Measurements from ENCODE around the gene ZNF786.
"Not testable (repeated sequence)": the region's sequence is repeated elsewhere in the genome, so short reads cannot be mapped to it uniquely, and the experiment has no call there.

Gene ZNF786

GRCh38 chr7:149090397-149091195, at the start of gene ZNF786:
Gene ZNF786 (minus strand): TSS chr7:149090718. CDS start chr7:149090640, 78 bp downstream.
- DNase-seq (ENCODE audit: low read depth), result peak; percentile 87

DNA sequence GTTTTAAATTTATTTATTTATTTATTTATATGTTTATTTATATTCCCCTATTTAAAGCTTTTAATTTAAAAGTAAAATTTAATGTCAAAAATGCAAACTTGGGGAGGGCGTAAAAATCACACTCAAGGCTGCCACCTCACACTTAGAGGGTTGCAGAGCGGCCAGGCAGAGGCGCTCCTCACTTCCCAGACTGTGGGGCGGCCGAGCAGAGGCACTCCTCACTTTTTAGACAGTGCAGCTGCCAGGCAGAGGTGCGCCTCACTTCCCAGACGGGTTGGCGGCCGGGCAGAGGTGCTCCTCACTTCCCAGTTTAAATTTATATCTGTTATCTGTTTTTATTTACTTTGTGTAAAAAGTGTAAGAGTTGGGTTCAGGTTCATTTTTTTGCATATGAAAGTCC, 45.6 kb upstream of the ZNF786 start:
- DNase-seq (ENCODE audit: low read depth), result no peak

- DNase-seq (ENCODE audit: low read depth), result no peak
These were observed 42.7 kb upstream of the ZNF786 start for GRCh38 chr7:149133028-149133710.

DNA sequence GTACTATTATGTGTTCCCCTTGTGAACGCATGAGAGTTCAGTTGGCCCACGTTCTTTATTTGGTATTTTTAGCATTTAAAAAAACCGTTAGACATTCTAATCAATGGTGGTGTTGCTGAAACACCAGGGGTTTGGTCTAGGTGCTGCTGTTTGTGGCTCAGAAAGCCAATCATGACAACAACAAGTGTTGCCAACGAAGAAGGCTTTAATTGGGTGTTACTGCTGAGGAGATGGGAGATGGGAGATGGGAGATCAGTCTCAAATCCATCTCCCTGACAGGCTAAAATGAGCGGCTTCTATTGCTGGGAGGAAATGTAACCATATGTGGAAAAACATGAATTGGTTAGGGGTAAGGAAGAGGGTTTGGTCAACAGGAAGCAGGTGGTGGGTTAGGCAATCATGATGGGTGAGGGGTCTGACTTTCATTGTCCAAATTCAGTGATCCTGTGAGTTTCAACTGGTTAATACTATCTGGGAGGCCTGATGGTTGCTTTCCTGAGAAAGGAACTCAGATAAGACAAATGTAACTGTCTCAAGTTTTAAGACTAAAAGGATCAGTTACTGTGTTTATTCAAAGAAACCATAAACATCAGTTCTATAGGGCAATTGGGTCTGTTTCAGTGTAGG, 40.2 kb upstream of the ZNF786 start:
- no peak for DNase-seq (ENCODE audit: low read depth)

- DNase-seq (ENCODE audit: low read depth), result peak; percentile 30
These were observed 36.2 kb upstream of the ZNF786 start for GRCh38 chr7:149126662-149127266.

DNA sequence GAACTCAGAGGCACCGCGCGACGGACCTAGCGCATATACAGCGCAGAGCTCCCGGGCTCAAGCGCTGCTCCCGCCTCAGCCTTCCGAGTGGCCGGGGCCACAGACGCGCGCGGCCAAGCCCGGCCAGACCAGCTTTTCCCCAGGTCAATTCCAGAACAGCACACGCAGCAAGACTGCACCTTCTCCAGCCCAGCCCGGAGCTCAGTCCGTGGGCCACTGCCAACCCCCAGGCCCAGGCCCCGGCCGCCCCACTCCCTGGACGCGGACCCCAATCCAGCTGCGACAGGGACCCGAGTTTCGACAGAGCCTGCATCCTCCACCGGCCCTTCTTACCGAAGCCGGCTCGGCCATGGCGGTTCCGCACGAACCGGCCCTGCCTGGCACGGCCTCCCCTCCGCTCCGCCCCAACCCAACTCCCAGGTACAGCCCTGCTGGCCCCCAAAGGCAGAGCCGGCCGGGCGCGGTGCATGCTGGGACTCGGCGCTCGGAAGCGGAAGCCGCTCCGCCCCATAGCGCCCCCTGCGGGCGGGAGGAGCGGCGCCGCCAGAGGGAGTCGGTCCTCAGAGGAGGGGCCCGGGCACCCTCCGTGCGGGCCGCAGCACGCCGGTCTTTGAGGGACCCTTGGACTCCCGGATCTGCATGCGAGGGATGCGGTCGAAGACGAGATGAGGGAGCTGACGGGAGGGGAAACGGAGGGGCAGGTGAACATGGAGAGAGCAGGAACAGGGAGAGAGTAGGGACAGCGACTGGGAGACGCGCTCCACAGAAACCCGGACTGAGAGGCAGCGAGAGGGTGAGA, 35.5 kb upstream of the ZNF786 start, which contains the start of gene ZNF425:
Gene ZNF425, minus strand, starts transcription at position 462 of the 799 bp plus-strand sequence. Its CDS starts 111 bp downstream, at position 351.
- DNase-seq (ENCODE audit: low read depth), result peak; percentile 86

DNA sequence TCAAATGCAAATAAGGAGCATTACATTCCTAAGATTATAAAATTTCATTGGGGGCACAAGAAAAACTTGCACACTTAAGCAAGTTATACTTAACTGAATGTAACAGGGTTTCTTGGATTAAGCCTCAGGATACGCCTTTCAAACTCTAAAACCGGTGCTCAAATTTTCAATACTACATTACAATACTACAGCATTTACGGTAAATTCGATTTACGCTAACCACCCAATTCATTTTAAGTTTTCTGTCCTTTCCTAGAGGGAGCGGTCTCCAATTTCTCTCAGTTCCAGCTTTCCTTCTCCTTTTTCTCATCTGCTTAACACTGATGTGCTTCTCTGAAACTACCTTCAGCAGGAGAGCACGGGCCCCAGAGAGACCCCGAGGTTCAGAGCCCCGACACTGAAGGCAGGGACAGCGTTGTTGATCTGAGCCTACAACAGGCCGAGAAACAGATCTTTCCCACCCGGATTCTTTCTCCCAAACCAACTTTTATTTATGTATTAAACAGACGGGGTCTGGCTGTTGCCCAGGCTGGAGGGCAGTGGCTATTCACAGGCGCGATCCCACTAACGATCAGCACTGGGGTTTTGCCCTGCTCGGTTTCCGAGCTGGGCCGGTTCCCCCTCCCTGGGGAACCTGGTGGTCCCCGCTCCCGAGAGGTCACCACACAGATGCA, 34.8 kb upstream of the ZNF786 start:
- DNase-seq (ENCODE audit: low read depth), result no peak

DNA sequence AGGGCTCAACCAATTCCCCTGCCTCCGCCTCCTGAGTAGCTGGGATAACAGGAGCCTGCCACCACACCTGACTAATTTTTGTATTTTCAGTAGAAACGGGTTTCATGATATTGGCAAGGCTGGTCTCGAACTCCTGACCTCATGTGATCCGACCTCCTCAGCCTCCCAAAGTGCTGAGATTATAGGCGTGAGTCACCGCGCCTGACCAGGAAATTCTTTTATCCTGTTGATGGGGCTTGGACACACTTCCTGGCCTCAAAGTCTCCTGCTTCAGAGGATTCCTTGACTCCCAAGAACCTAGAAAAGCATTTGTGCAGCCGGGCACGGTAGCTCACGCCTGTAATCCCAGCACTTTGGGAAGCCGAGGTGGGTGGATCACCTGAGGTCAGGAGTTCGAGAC, 19.5 kb upstream of the ZNF786 start:
- no peak for DNase-seq (ENCODE audit: low read depth)

GRCh38 chr7:149104749-149105148, 14.2 kb upstream of the ZNF786 start:
- DNase-seq (ENCODE audit: low read depth), result no peak

- no peak for DNase-seq (ENCODE audit: low read depth)
These were observed 13.7 kb upstream of the ZNF786 start for GRCh38 chr7:149104214-149104613.

DNA sequence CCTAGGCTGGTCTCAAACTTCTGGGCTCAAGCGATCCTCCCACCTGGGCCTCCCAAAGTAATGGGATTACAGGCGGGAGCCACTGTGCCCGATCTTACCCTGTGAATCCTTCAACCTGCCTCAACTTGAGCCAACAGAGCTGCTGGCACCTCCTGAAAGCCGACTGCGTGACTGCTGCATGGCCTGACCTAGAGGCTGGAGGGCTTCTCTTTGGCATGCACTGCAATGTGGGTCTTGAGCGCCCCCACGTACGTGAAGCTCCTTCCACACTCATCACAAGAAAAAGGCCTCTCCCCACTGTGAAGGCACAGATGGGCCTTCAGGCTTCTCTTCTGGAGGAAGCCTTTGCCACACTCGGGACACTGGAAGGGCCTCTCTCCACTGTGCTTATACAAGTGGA, 12.9 kb upstream of the ZNF786 start:
- DNase-seq (ENCODE audit: low read depth), result no peak

DNA sequence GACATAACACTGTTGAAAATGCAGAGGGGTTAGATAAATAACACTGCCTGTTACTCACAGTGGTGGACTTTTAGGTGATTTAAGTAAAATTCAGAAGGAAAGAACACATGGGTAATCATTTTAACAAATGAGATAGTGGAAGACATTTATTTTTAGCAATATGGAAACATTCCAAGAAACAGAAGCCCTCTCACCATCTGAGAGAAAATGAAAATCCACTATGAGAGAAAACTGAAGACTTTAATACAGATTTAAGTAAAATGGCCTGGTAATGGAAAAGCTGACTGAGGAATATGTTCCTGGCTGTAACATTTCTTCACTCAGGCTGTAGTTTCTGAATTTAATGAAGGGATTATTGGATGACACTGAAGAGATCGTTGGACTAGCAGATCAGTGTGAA, 12.1 kb upstream of the ZNF786 start:
- no peak for DNase-seq (ENCODE audit: low read depth)

GRCh38 chr7:149100821-149101220, 10.3 kb upstream of the ZNF786 start:
- no peak for DNase-seq (ENCODE audit: low read depth)

- DNase-seq (ENCODE audit: low read depth), result no peak
These were observed 8.5 kb upstream of the ZNF786 start for GRCh38 chr7:149099058-149099457.

DNA sequence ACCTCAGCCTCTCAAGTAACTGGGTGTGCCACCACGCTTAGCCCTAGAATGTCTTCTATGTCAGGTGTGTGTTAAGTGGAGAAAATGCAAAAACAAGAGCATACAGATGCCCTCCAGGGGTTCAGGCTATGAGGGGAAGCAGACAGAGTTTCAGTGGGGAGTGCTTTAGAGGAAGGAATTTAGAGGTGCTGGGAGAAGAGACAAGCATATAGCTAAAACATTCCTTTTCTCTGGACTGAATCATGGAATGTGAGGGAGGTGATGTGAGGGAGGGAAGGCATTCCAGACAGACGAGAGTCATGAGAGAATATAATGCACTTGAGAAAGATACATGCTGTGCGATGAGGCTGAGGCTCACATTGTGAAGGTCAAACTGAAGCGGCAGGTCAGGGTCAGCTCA, 6.6 kb upstream of the ZNF786 start:
- DNase-seq (ENCODE audit: low read depth), result no peak

GRCh38 chr7:149093228-149093627, 2.7 kb upstream of the ZNF786 start:
- DNase-seq (ENCODE audit: low read depth), result no peak

- not testable (repeated sequence) for DNase-seq (ENCODE audit: low read depth)
These were observed 1.7 kb upstream of the ZNF786 start for GRCh38 chr7:149092244-149092643.

- no peak for DNase-seq (ENCODE audit: low read depth)
These were observed 3.1 kb downstream of the ZNF786 start for GRCh38 chr7:149087376-149087775.

DNA sequence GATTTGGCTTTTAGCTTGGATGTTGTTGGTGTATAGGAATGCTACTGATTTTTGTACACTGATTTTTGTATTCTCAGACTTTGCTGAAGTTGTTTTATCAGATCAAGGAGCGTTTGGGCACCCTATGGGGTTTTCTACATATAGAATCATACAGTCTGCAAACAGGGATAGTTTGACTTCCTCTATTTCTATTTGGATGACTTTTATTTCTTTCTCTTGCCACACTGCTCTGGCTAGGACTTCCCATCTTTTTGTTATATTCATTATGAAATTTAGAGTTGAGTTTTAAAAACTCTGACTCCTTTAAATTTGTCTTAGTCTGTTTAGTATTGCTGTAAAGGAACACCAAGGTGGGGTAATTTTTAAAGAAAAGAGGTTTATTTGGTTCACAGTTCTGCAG, 4.7 kb downstream of the ZNF786 start:
- no peak for DNase-seq (ENCODE audit: low read depth)

- DNase-seq (ENCODE audit: low read depth), result no peak
These were observed 6.1 kb downstream of the ZNF786 start for GRCh38 chr7:149084407-149084806.

GRCh38 chr7:149081914-149082313, 8.6 kb downstream of the ZNF786 start:
- no peak for DNase-seq (ENCODE audit: low read depth)

Data from stimulated activated CD8-positive, alpha-beta memory T cell treated with anti-CD3 and anti-CD28 coated beads, Interleukin-12 subunit alpha, Interleukin-12 subunit beta, amount 100 ng/mL, for 1 hour (primary cell).